HepG2 (cell line): ENCODE measurements around the gene PHOSPHO2. TPM values are rescaled to one million over a fixed set of nuclear protein-coding genes. Genes with fewer than 3 reads are reported as not detected.

Experiments used
- CHD4 ChIP-seq: fragments of 200-600 bp; sonication (generic); IDR thresholded peaks from 2 replicates; pipeline ENCODE4 v1.7.0; 2017; ENCODE audit warnings: mild to moderate bottlenecking, low read length, borderline replicate concordance
- DMTF1 ChIP-seq: sonication (generic); formaldehyde crosslinking; IDR thresholded peaks from 2 replicates; pipeline ENCODE4 v1.4.0; 2020; ENCODE audit warnings: mild to moderate bottlenecking, missing genetic modification reagents
- IKZF5 ChIP-seq: IDR thresholded peaks from 2 replicates; pipeline ENCODE4 v1.6.1; 2018; ENCODE audit warnings: missing genetic modification reagents, mild to moderate bottlenecking, missing compliant biosample characterization
- KMT2A ChIP-seq: sonication (generic); formaldehyde crosslinking; IDR thresholded peaks from 2 replicates; pipeline ENCODE4 v1.4.0; 2020; ENCODE audit warnings: missing genetic modification reagents
- MAZ ChIP-seq, 2 experiments: sonication (generic) in 1 of 2; formaldehyde crosslinking in 1 of 2; IDR thresholded peaks; 2 replicates each; pipeline versions ENCODE4 v1.5.0 to v1.6.1; 2012 to 2020; ENCODE audit warnings: low read depth in 2 of 2, mild to moderate bottlenecking in 2 of 2, borderline replicate concordance in 1 of 2, improper control_type of control experiment in 1 of 2, low read length in 1 of 2, missing genetic modification reagents in 1 of 2, moderate library complexity in 1 of 2
- NFATC3 ChIP-seq: sonication (generic); formaldehyde crosslinking; IDR thresholded peaks from 2 replicates; pipeline ENCODE4 v1.5.1; 2020; ENCODE audit warnings: mild to moderate bottlenecking, missing genetic modification reagents
- NR0B2 ChIP-seq: sonication (generic); formaldehyde crosslinking; IDR thresholded peaks from 2 replicates; pipeline ENCODE4 v1.4.0; 2020; ENCODE audit warnings: mild to moderate bottlenecking, missing genetic modification reagents
- PTBP1 ChIP-seq: fragments of 200-400 bp; formaldehyde crosslinking; IDR thresholded peaks from 2 replicates; pipeline ENCODE4 v1.6.1; 2018; ENCODE audit warnings: low read length, low read depth; ENCODE audit not compliant: poor library complexity, severe bottlenecking
- TCF12 ChIP-seq, 2 experiments: fragments of 450-650 bp in 1 of 2; sonication (generic) in 1 of 2; formaldehyde crosslinking in 1 of 2; IDR thresholded peaks; 2 replicates each; pipeline versions ENCODE4 v1.6.1 to v1.8.0; 2017 to 2022; ENCODE audit warnings: antibody characterized with exemption in 1 of 2, mild to moderate bottlenecking in 1 of 2, missing genetic modification reagents in 1 of 2, moderate library complexity in 1 of 2
- TEAD3 ChIP-seq: optimal IDR thresholded peaks from 2 replicates; pipeline ENCODE3; 2016; ENCODE audit warnings: borderline replicate concordance
- THAP7 ChIP-seq: sonication (generic); formaldehyde crosslinking; IDR thresholded peaks from 2 replicates; pipeline ENCODE4 v1.8.1; 2023; ENCODE audit warnings: mild to moderate bottlenecking, missing genetic modification reagents
- ZNF326 ChIP-seq: sonication (generic); formaldehyde crosslinking; IDR thresholded peaks from 2 replicates; pipeline ENCODE4 v1.4.0; 2020; ENCODE audit warnings: missing genetic modification reagents, borderline replicate concordance
- ZNF687 ChIP-seq: sonication (generic); formaldehyde crosslinking; IDR thresholded peaks from 2 replicates; pipeline ENCODE4 v1.5.1; 2020; ENCODE audit warnings: mild to moderate bottlenecking, missing genetic modification reagents, moderate library complexity
- ZNF710 ChIP-seq: sonication (generic); formaldehyde crosslinking; IDR thresholded peaks from 2 replicates; pipeline ENCODE4 v1.5.0; 2020; ENCODE audit warnings: mild to moderate bottlenecking, missing genetic modification reagents, borderline replicate concordance
- polyA plus RNA-seq, 8 experiments: library from polyadenylated mRNA; depleted of rRNA in 3 of 8; stranded (reverse) in 7 of 8; unstranded in 1 of 8; fragments of >200 nt; fragmentation: Illumina TruSeq in 4 of 8; extraction: Trizol in 4 of 8; gene quantifications; 2 replicates each; pipeline versions ENCODE4 v1.2.1 to v1.2.3, GENCODE V29; 2011 to 2016; ENCODE audit warnings: low read depth in 4 of 8, missing spikeins in 1 of 8, mixed read lengths in 1 of 8; ENCODE audit not compliant: insufficient read depth in 1 of 8
- total RNA-seq, 5 experiments: library from RNA; depleted of rRNA; stranded (reverse); fragments of >200 nt; fragmentation: Illumina TruSeq; extraction: Trizol; gene quantifications; 2 replicates each; pipeline ENCODE4 v1.2.3, GENCODE V29; 2016; ENCODE audit warnings: low read depth in 1 of 5

The PHOSPHO2 gene
- total and polyA plus RNA-seq, 2 of the 13 experiments (the other 11 are each of a cell fraction or from before 2014, with no cell fraction given), result 6.1 to 11.4 TPM

- TF ChIP-seq IKZF5 (CRISPR knock-in tag) (peak; percentile 94), ZNF687 (CRISPR knock-in tag) (peak; percentile 35), NFATC3 (CRISPR knock-in tag) (no peak), TEAD3 (CRISPR knock-in tag) (peak; percentile 82), TCF12 (IDR thresholded peaks at IDR 0.05) (no peak), TCF12 (CRISPR knock-in tag; IDR thresholded peaks at IDR 0.05) (0 out of 2 replicates have a peak, but pooled peaks have one; percentile 32), CHD4 (0 out of 2 replicates have a peak, but pooled peaks have one; percentile 69), ZNF710 (CRISPR knock-in tag) (peak; percentile 20; the same call in 1 of the 2 replicates), KMT2A (CRISPR knock-in tag) (peak; percentile 75; the same call in 1 of the 2 replicates), PTBP1 (no peak), THAP7 (CRISPR knock-in tag) (peak; percentile 72; the same call in 1 of the 2 replicates), DMTF1 (0 out of 2 replicates have a peak, but pooled peaks have one; percentile 48), MAZ (IDR thresholded peaks at IDR 0.05; ENCODE audit: borderline replicate concordance, low read depth, low read length) (peak; percentile 51; the same call in 1 of the 2 replicates), MAZ (CRISPR knock-in tag; IDR thresholded peaks at IDR 0.05; ENCODE audit: low read depth) (peak; percentile 51; the same call in 1 of the 2 replicates), ZNF326 (CRISPR knock-in tag) (no peak), NR0B2 (CRISPR knock-in tag) (no peak)
Measured at GRCh38 chr2:169715379-169716237, 21.3 kb downstream of the PHOSPHO2 start (continued).
